Measurements from ENCODE around the gene IKBKG. TPM values are rescaled to one million over a fixed set of nuclear protein-coding genes. Genes with fewer than 3 reads are reported as not detected.

IKBKG gene
- total and polyA plus RNA-seq, 2 donors (not counting 3 experiments of a cell fraction or from before 2014, with no cell fraction given), result 41.2 to 47.8 TPM

DNA sequence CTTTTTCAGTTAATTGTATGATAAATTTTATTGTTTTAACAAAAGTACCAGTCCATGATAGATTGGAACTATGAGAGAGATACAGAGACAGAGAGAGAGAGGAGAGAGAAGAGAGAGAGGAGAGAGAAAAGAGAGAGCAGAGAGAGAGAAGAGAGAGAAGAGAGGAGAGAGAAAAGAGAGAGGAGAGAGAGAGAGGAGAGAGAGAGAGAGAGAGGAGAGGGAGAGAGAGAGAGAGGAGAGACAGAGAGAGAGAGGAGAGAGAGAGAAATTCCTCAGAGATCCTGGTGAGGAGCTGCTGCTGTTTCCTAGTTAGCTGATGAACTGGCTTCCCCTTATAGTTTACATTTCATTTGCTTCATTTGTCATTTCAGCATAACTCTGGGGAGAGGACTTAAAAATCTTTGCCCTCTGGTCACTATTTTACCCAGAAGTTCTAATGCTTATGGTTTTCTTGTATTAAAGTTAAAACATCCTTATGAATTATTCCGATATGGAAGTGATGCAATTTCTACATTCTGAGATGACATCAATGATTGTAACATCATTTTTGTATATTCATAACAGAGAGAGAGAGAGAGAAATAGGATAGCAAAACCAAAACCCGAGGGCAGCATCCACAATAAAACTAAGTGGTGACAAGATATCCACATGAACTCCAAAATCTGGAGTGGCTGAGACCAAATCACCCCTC lies 48.3 kb downstream of the IKBKG start:
- DNase-seq (ENCODE audit: low read depth, low spot score), result no peak
- peaks cover 5 to 13% of the 10 kb centered on the region in 2 experiments for H3K27me3 ChIP-seq (ENCODE audit: control insufficient read depth in 2 of 2, insufficient read depth in 2 of 2, low read length in 2 of 2)
- H3K9ac ChIP-seq (replicated peaks; ENCODE audit: extremely low read depth, insufficient read depth, low read length), result no peak overlapping the region
- no peak overlapping the region for H3K27ac ChIP-seq (ENCODE audit: insufficient read depth, low read depth, low read length)
- no peak overlapping the region for H3K4me3 ChIP-seq (replicated peaks in 1 of 3; ENCODE audit: insufficient read depth in 1 of 3, low read depth in 1 of 3, low read length in 3 of 3)
- FAIRE-seq, result no peak
- intact Hi-C loops (cut with micrococcal nuclease), result no loop called here
- POLR2A ChIA-PET, result no interaction called here
- no peaks in the 10 kb centered on the region for H3K79me2 ChIP-seq (ENCODE audit: control insufficient read depth, insufficient read depth, low read length)
- no peaks in the 10 kb centered on the region for H3K36me3 ChIP-seq (ENCODE audit: control insufficient read depth in 2 of 2, extremely low read depth in 1 of 2, insufficient read depth in 2 of 2, low read length in 2 of 2)
- no TSS peak for BruUV-seq (replicated peaks)
- H3K4me1 ChIP-seq (ENCODE audit: control insufficient read depth, extremely low read depth, insufficient read depth, low read length), result no peaks in the 10 kb centered on the region
- H3K4me2 ChIP-seq (ENCODE audit: insufficient read depth, low read length), result no peak overlapping the region
- CTCF ChIA-PET, result no interaction called here
- no peak for TF ChIP-seq MYC (IDR thresholded peaks at IDR 0.05; ENCODE audit: low read depth, low read length)
- H4K20me1 ChIP-seq (replicated peaks; ENCODE audit: control insufficient read depth, extremely low read depth, insufficient read depth, low read length), result no peaks in the 10 kb centered on the region
- H3K9me1 ChIP-seq (replicated peaks; ENCODE audit: control insufficient read depth, extremely low read depth, insufficient read depth, low read length), result no peaks in the 10 kb centered on the region
- no peaks in the 10 kb centered on the region for H3K9me3 ChIP-seq (replicated peaks; ENCODE audit: control insufficient read depth, insufficient read depth, low read length)
- no peak overlapping the region for H2AFZ ChIP-seq (ENCODE audit: low read depth, low read length)
- dilution Hi-C loops (cut with MboI; ENCODE audit: extremely low pct_ligation_motif_present, low sequenced_read_pairs), result no loop called here

DNA sequence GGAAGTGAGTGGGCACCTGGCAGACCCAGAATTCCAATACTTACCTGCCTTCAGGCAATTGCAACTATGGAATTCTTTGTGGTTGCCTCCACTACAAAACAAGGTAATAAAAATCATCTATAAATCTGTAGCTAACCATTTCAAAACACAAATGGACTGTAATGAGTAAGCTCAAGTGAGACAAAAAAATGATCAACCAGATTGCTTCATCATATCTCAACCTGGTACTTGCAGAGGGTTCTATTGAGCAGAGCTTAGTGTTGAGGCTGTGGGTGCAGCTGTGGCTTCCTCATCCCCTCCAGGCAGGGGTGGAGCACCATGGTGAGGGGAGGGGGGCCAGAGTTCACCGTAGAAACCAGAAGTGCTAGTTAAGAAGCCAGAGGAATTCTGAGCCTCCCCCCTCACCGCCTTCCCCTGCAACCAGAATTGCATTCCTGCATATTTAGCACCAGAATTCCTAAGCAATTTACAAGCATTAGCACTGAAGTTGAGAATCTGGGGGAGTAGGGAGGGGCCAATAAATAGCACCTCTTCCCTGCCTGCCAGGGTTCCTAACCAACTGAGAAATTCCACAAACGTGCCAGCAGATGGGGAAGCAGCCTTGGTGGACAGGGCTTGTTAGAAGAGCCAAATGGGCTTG lies 49.0 kb downstream of the IKBKG start:
- Histone ChIP-seq H3K4me3 (replicated peaks in 1 of 3; ENCODE audit: insufficient read depth in 1 of 3, low read depth in 1 of 3, low read length in 3 of 3) (no peak overlapping the region), H2AFZ (ENCODE audit: low read depth, low read length) (no peak overlapping the region), H3K9me1 (replicated peaks; ENCODE audit: control insufficient read depth, extremely low read depth, insufficient read depth, low read length) (no peaks in the 10 kb centered on the region), H3K4me1 (ENCODE audit: control insufficient read depth, extremely low read depth, insufficient read depth, low read length) (no peaks in the 10 kb centered on the region), H3K4me2 (ENCODE audit: insufficient read depth, low read length) (no peak overlapping the region), H4K20me1 (replicated peaks; ENCODE audit: control insufficient read depth, extremely low read depth, insufficient read depth, low read length) (no peaks in the 10 kb centered on the region), H3K9me3 (replicated peaks; ENCODE audit: control insufficient read depth, insufficient read depth, low read length) (no peaks in the 10 kb centered on the region), H3K27me3 (ENCODE audit: control insufficient read depth in 2 of 2, insufficient read depth in 2 of 2, low read length in 2 of 2) (peaks cover 5 to 13% of the 10 kb centered on the region in 2 experiments), H3K79me2 (ENCODE audit: control insufficient read depth, insufficient read depth, low read length) (no peaks in the 10 kb centered on the region), H3K9ac (replicated peaks; ENCODE audit: extremely low read depth, insufficient read depth, low read length) (no peak overlapping the region), H3K27ac (ENCODE audit: insufficient read depth, low read depth, low read length) (no peak overlapping the region), H3K36me3 (ENCODE audit: control insufficient read depth in 2 of 2, extremely low read depth in 1 of 2, insufficient read depth in 2 of 2, low read length in 2 of 2) (no peaks in the 10 kb centered on the region)
- BruUV-seq (replicated peaks), result no TSS peak
- dilution Hi-C loops (cut with MboI; ENCODE audit: extremely low pct_ligation_motif_present, low sequenced_read_pairs), result no loop called here
- ChIA-PET POLR2A (no interaction called here), CTCF (no interaction called here)
- DNase-seq (ENCODE audit: low read depth, low spot score), result no peak
- FAIRE-seq, result no peak
- intact Hi-C loops (cut with micrococcal nuclease), result no loop called here
- TF ChIP-seq EZH2 (IDR thresholded peaks at IDR 0.05; ENCODE audit: borderline replicate concordance, low read depth, low read length, severe bottlenecking) (no peak), POLR2AphosphoS5 (IDR thresholded peaks at IDR 0.05; ENCODE audit: insufficient read depth, low read depth, low read length) (no peak), JUN (IDR thresholded peaks at IDR 0.05; ENCODE audit: borderline replicate concordance, insufficient read depth, insufficient read length, low read depth) (no peak), MYC (IDR thresholded peaks at IDR 0.05; ENCODE audit: low read depth, low read length) (no peak)
- TF ChIP-seq, protein P1, sequence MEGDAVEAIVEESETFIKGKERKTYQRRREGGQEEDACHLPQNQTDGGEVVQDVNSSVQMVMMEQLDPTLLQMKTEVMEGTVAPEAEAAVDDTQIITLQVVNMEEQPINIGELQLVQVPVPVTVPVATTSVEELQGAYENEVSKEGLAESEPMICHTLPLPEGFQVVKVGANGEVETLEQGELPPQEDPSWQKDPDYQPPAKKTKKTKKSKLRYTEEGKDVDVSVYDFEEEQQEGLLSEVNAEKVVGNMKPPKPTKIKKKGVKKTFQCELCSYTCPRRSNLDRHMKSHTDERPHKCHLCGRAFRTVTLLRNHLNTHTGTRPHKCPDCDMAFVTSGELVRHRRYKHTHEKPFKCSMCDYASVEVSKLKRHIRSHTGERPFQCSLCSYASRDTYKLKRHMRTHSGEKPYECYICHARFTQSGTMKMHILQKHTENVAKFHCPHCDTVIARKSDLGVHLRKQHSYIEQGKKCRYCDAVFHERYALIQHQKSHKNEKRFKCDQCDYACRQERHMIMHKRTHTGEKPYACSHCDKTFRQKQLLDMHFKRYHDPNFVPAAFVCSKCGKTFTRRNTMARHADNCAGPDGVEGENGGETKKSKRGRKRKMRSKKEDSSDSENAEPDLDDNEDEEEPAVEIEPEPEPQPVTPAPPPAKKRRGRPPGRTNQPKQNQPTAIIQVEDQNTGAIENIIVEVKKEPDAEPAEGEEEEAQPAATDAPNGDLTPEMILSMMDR (IDR thresholded peaks at IDR 0.05; ENCODE audit: extremely low read depth in 1 of 2, insufficient read depth in 1 of 2, low read depth in 1 of 2, low read length in 2 of 2), result no peak
- TF ChIP-seq, protein P2, sequence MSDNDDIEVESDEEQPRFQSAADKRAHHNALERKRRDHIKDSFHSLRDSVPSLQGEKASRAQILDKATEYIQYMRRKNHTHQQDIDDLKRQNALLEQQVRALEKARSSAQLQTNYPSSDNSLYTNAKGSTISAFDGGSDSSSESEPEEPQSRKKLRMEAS (IDR thresholded peaks at IDR 0.05; ENCODE audit: insufficient read depth, insufficient read length), result no peak

Measured in endothelial cell of umbilical vein (primary cell).